NCI-H1417 (cell line): ENCODE results near the gene PCP4.

Experiments
- DNase-seq, 3 experiments: peaks; one replicate each; lab custom pipeline; 2025; lab: John Stamatoyannopoulos, UW

The PCP4 gene

DNA sequence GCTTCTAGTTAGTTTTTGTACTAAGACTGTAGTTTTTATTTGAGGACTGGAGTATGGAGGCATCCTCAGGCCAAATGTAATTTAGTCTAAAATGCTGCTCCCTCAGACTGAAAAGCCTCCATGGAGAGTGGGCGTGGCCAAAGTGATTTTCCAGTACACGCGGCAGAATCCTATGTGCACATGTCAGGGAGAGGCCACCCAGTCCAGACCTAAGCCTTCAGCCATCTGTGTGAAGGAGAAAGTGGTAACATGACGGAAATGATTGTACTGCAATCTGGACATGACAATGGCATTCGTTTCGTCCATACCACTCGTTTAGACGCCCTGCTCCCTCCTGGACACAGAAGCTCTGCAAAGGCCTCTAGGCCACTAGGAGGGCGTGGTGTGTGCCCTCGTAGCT lies 56.2 kb downstream of the PCP4 start:
- DNase-seq: peak in 1 of 3 experiments; percentile 6

DNA sequence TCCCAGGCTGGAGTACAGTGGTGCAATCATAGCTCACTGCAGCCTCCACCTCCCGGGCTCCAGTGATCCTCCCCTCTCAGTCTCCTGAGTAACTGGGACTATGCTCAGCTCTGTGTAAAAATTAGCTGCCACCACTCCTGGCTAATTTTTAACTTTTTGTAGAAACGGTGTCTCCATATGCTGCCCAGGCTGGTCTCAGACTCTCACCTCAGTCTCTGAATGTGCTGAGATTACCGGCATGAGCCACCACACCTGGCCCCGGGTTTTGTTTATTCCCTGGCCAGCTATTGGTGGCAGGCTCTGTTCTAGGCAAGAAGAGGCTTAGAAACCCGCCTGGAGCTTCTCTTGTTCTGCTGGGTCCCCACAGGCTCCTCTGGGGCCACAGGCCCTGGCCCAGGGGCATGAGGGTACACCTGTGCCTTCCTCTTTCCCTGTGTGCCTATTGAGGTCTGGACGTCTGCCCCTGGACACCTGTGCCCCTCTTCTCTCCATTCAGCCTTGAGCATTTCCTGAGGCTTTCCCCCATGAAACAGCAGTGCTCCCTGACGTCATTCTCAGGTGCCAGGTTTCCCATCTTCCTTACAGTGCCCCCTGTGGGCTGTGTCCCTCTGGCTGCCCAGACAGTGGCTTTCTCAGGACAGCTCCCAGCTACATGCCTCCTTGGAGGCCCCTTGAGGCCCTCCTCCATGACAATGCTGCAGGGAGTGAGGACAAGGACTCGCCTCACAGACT lies 57.5 kb downstream of the PCP4 start:
- DNase-seq: no peak

- DNase-seq: no peak
Observed at GRCh38 chr21:39927304-39927886, 60.2 kb downstream of the PCP4 start.

DNA sequence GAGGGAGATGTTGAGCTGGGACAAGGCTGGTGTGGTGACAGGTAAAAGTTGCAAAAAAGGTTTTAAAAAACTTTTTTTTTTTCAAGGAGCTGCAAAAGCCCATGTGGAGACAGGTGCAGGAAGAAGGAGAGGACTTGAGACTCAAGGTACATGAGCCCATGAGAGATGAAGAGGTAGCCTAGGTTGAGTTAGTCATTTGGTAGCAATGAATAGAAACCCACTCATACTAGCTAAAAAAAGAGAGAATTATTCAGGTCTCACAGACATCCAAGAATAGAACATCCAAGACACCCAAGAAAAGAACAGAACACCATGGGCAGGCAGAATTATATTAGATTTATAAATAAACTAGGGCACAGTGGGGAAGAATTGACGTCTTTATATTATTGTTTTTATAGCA lies 65.1 kb downstream of the PCP4 start:
- no peak for DNase-seq

GRCh38 chr21:39934895-39935294 lies 67.7 kb downstream of the PCP4 start:
- no peak for DNase-seq

DNA sequence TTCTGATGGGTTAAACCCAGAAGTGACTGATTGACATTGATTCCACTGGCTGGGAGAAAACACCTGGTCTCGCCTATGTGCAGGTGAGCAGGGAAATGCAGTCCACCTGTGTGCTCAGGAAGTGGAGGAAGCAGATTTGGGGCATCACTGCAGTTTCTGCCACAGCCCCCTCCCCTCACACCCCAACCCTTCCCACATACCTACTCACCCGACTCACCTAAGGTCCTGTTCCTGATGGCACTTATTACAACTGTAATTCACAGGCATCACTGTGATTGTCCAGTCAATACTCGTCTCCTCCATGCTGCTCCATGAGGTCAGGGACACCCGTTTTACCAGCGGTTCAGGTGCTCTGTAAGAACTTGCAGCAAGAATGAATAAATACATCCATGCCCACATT lies 68.5 kb downstream of the PCP4 start:
- DNase-seq: no peak

- DNase-seq: peak; percentile 9 to 65 (median 29)
Observed at GRCh38 chr21:39938086-39938625, 70.9 kb downstream of the PCP4 start.

GRCh38 chr21:39946199-39946598 lies 79.0 kb downstream of the PCP4 start:
- no peak for DNase-seq

GRCh38 chr21:39947031-39947430 lies 79.8 kb downstream of the PCP4 start:
- DNase-seq: no peak

DNA sequence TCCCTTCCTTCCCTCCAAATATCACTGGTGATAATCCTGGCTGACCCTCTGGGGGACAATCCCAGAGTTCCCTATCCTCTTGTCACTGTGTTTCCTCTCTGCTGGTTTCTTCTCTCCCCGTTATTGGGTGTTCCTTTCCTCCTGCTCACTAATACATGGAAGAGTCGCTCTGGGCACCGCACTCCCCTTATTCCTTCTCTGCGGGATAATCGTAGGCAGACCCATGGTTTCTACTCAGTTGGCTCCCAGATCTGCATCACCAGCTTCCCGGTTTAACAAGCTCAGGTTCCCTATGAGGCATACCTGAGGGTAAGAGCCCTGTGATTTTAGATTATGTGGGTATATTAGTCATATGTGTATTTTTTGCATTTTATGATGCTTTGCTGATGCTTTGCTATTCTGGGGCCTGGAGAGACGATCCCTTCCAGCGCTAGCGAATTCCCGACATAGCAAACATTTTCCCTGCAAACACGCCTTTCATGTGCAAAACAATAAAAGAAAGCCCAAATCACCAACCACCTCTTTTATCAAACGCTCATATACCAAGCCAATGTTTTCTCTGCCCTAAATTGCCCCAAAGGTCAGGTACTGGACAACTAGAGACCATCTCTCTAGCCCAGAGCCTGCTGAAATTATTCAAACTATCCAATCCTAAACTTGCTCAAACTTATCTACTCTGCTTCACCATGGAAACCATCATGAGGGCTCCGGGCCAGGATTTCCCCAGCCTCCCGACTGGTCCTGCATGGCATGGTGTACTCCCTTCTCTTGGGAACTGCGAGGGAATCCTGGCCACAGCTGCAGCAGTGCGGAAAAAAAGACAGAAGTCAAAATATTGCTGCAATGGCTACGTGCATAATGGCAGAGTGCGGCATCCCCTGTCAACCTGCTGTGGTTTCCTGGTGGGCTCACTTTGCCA lies 84.2 kb downstream of the PCP4 start:
- DNase-seq: no peak

GRCh38 chr21:39952265-39952664 lies 85.0 kb downstream of the PCP4 start:
- peak in 2 of 3 experiments; percentile 18 to 52 for DNase-seq

GRCh38 chr21:39954570-39954969 lies 87.3 kb downstream of the PCP4 start:
- DNase-seq: peak in 1 of 3 experiments; percentile 7

DNA sequence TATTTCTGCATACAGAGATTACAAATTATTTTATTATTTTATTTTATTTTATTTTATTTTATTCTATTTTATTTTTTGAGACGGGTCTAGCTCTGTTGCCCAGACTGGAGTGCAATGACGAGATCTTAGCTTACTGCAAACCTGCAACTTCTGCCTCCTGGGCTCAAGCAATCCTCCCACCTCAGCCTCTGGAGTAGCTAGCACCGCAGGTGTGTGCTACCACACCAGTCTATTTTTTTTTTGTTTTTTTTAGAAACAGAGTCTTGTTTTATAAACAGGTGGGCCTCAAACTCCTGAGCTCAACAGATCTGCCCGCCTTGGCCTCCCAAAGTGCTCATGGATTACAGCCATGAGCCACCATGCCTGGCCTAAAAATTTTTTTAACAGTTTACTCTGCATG lies 88.1 kb downstream of the PCP4 start:
- no peak for DNase-seq

DNA sequence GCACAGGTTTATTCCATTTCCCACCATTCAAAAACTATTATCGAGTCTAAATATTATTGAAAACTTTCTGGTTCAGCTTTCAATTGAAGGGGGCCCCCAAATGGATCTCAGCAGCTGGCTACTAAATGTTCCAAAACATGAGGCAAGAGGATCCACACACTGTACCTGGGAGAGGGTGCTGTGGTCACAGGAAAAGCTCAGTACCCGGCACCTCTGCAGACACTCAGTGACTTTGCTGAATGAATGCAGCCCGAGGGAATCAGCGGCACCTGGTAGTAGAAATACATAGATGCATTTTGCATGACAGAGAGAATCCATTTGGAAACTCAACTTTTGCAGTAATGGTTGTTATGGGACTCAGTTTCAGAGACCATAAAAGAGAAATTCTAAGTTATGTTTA lies 89.3 kb downstream of the PCP4 start:
- DNase-seq: no peak

- no peak for DNase-seq
Observed at GRCh38 chr21:39958731-39959130, 91.5 kb downstream of the PCP4 start.

- no peak for DNase-seq
Observed at GRCh38 chr21:39961251-39961650, 94.0 kb downstream of the PCP4 start.

DNA sequence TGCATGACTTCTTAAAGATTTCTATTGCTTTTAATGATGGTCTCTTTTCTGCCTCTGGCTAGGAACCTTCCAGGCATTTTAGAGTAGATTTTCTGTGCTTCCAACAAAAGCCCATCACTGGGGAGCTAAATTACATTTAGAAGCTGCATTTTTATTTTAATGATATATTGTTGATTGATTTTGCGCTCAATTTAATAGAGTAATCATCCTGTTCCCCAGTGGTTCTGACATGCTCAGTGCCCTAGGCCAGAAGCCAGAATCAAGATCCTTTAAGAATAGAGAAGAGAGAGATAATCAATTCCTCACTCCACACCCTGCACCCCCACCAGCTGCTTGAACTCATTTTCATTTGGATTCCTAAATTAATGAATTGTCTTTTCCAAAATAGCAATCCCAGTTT lies 97.8 kb downstream of the PCP4 start:
- DNase-seq: no peak

GRCh38 chr21:39966786-39967185 lies 99.5 kb downstream of the PCP4 start:
- no peak for DNase-seq

- no peak for DNase-seq
Observed at GRCh38 chr21:39968010-39968409, 100.8 kb downstream of the PCP4 start.

DNA sequence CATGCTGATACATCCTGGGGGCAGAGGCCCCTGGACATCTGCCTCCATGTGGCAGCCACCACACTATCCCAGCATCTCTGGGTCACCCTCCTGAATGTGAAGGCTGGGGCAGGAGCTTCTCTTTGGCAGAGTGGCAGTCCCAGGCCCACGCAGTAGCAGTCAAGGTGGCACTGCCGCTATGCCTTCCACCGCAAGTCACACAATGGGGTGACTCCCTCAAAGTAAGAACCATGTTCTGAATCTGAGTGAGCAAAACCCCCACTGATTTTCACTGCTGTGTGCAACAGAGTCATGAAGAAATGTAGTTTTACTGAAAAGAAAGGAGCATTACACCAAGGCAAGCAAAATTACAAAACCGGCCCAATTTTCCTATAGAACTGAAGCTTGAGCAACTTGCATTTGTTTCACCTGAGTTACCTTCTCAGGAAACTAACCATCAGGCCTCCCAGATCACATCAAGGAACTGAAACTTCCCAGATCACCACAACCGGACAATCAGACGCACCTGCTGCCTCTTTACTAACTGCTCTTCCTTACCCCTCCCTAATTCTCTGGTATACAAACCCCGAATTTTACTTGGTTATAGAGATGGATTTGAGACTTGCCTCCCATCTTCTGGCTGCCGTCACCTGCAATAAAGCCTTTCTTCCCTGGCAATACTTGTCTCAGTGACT lies 102.6 kb downstream of the PCP4 start:
- no peak for DNase-seq

GRCh38 chr21:39971956-39972355 lies 104.7 kb downstream of the PCP4 start:
- DNase-seq: no peak

DNA sequence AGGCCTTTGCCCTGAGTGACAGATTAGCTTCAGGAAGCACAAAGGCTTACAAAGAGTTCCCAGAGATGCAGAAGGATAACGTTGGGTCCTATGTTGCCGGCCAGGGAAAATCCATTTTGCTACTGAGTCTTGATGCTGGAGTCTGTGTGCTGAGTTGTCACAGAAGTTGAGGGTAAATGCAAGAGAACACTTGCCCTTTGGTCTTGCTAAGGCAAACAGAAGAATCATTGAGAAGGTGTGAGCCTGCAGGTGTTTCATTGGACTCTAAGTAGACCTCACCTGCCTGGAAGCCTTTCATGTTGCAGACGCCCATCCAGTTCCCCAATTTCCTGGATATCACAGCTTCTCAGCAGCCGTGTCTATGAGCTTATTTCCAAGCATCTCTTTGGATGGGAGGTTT lies 105.2 kb downstream of the PCP4 start:
- no peak for DNase-seq
